ENCODE data around the gene ABCC11.

ABCC11 gene

DNA sequence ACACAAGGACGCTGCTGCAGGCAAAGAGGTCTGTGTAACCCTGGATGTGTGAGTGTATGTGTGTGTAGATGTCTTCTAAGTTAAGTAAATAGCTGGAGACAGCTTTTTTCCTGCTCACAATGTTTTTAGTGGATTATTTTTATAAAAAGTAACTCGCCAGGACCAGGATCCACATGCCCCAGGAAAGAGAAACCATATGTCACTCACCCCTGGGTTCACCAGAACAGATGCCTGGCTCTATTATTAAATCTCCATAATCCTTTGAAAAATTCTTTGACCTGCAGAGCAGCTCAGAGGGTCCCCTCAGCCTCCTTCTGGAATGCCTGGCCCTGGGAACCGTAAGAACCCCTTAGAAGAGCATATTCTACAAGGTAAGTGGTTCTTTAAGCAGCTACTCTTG is 109.5 kb downstream of the ABCC11 start:
- no peak overlapping the region for H3K4me3 ChIP-seq (replicated peaks; ENCODE audit: low read depth, low read length)
- DNase-seq (ENCODE audit: extremely low read depth, low read depth): no peak
- TF ChIP-seq, protein P1, sequence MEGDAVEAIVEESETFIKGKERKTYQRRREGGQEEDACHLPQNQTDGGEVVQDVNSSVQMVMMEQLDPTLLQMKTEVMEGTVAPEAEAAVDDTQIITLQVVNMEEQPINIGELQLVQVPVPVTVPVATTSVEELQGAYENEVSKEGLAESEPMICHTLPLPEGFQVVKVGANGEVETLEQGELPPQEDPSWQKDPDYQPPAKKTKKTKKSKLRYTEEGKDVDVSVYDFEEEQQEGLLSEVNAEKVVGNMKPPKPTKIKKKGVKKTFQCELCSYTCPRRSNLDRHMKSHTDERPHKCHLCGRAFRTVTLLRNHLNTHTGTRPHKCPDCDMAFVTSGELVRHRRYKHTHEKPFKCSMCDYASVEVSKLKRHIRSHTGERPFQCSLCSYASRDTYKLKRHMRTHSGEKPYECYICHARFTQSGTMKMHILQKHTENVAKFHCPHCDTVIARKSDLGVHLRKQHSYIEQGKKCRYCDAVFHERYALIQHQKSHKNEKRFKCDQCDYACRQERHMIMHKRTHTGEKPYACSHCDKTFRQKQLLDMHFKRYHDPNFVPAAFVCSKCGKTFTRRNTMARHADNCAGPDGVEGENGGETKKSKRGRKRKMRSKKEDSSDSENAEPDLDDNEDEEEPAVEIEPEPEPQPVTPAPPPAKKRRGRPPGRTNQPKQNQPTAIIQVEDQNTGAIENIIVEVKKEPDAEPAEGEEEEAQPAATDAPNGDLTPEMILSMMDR (IDR thresholded peaks at IDR 0.05; ENCODE audit: low read depth, low read length, missing control alignments): no peak

DNA sequence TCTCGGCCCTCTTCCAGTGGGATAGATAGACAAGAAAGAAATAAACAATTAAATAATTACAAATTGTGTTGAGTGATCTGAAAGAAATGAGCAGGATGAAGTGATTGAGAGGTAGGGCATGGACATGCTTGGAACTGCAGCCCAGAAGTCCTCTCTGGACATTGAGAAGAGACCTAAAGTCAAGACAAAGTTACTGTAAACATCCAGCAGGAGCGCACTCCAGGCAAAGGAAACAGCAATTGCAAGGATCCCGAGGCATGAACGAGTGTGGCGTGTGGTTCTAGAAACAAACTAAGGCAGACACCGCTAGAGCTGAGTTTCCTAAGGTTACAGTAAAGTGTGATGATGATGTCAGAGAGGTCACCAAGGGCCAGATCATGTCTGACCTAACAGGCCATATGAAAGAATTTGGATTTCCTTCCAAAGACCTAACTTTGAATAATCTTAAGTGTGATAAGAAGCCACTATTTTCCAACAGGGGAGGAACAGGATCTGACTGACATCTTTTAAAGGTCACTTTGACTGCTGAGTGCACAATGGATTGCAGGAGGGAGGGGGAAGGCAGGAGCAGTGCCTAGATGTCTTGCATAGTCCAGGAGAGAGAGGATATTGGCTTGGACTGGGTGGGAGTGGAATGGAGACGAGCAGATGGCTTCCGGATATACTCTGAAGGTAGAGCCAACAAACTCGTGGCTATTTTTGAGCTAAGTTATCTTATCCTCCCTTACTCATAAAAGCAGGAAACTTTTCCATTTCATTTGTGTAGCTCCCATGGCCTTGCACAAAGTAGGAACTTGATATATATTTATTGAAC is 110.6 kb downstream of the ABCC11 start:
- TF ChIP-seq, protein P1 (IDR thresholded peaks at IDR 0.05; ENCODE audit: low read depth, low read length, missing control alignments): no peak
- DNase-seq (ENCODE audit: extremely low read depth, low read depth): no peak
- no peak overlapping the region for H3K4me3 ChIP-seq (replicated peaks; ENCODE audit: low read depth, low read length)

DNA sequence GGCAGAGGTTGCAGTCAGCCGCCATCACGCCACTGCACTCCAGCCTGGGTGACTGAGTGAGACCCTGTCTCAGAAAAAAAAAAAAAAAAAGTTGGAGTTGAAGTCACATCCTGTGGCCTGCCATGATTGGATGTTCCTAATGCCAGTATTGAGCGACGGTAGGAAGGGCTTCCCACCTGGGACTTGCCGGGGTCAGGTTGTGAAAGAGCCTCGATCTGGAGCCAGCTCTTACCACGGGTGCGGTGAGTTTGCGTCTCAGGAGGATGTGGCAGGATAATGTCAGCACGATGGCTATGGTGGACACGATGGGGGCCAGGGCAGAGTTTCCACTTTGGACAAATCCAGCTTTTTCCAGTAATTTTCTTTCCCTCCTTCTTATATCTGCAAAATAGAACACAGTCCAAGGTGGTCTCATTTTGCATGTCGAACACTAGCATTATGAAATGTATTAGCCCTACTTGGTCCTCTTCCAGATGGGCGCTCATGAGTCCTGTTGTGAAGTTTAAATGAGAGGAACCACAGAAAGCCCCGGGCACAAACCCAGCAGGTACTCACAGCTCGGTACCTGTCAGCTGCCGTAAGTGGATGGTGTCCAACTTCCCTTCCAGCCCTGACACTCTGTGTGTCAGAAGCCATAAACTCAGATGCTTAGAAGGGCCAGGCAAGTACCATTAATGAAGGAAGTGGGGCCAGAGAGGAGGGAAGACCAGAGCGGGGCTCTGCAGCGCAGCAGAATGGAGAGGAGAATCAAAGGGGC is 113.7 kb downstream of the ABCC11 start:
- DNase-seq (ENCODE audit: extremely low read depth, low read depth): no peak
- TF ChIP-seq, protein P1 (IDR thresholded peaks at IDR 0.05; ENCODE audit: low read depth, low read length, missing control alignments): no peak
- H3K4me3 ChIP-seq (replicated peaks; ENCODE audit: low read depth, low read length): no peak overlapping the region

DNA sequence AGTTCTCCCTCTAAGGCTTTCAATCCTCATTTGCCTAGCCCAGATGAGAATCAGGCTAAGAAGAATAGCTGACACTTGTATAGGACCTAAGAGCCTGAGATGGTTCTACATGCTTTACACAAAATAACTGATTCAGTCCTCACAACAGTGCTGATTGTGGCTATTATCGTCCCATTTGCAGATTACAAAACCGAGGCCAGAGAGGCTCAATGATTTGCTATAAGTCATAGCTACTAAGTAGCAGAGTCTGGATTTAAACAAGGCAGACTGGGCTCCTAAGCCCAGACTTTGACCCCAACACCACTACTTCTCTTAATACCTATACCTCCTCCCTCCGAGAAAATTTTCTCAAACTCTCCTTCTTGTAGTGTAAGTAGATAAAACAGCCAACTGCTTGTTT is 114.6 kb downstream of the ABCC11 start:
- H3K4me3 ChIP-seq (replicated peaks; ENCODE audit: low read depth, low read length): no peak overlapping the region
- no peak for DNase-seq (ENCODE audit: extremely low read depth, low read depth)
- TF ChIP-seq, protein P1 (IDR thresholded peaks at IDR 0.05; ENCODE audit: low read depth, low read length, missing control alignments): no peak

DNA sequence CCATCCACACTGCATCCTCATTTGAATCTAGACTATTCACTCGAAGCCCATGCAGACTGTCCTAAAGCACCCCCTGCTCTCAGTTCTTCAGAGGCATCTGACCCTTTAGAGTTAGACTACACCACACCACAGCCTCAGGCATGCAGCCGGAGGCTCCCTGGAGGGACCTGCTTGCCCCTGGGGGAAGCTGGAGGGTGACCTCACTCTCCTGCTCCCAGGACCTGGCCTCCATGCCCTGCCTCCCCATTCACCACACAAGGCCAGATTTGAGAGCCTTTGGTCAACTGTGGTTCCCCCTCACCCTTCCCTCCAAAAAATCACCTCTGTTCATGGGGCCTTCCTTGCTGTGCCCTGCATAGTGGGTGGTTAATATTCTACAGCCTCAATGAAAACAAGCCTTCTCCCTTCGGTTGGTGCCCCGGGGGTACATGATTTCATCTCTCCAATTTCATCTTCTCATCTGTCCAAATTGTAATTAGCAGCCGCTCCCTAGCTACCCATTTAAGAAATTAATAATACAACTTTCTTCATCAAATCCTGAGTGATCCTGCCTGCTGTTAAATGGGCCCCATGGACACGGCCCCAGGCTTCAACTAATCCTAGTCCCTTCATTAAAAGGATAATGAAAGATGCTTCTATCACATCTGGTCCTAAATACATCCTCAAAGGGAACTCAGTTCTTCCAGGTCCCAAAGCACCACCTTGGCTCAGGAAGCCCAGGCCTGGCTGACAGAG is 116.0 kb downstream of the ABCC11 start:
- DNase-seq (ENCODE audit: extremely low read depth, low read depth): no peak
- TF ChIP-seq, protein P1 (IDR thresholded peaks at IDR 0.05; ENCODE audit: low read depth, low read length, missing control alignments): no peak
- H3K4me3 ChIP-seq (replicated peaks; ENCODE audit: low read depth, low read length): no peak overlapping the region

DNA sequence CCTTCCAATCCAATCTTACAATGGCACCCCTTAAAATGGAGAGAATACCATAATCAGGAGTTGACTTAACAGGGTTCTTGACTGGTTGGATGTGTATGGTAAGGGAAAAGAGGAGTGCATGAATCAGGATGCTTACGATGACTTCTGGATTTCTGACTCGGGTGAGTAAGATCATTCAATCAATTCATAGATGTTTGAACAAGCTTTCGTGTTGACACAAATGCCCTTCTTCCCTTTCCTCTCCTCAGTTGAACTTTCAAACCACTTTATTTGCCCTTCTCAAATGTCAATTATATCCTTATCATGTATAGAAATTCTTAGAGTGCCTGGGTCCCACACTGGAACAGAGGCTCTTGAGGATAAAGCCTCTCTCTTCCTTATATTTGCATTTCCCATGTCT is 117.4 kb downstream of the ABCC11 start:
- TF ChIP-seq, protein P1 (IDR thresholded peaks at IDR 0.05; ENCODE audit: low read depth, low read length, missing control alignments): no peak
- no peak overlapping the region for H3K4me3 ChIP-seq (replicated peaks; ENCODE audit: low read depth, low read length)
- no peak for DNase-seq (ENCODE audit: extremely low read depth, low read depth)

All from HFF-Myc (cell line).